T47D (cell line): ENCODE results near the gene TEX19.
"Not testable (repeated sequence)": the region's sequence is repeated elsewhere in the genome, so short reads cannot be mapped to it uniquely, and the experiment has no call there.

Source experiments
- DNase-seq, 2 experiments: peaks; one replicate each; pipeline versions ENCODE4 v3.0.0 to v3.0.0-alpha.2; 2011 to 2012; ENCODE audit warnings: low read depth in 1 of 2, low spot score in 1 of 2
- JUND ChIP-seq: IDR thresholded peaks from 2 replicates; pipeline ENCODE4 v1.6.1; 2012; ENCODE audit warnings: low read depth
- in situ Hi-C: cut with HindIII; loops from 2 replicates; pipeline ENCODE4 v1.10.0; 2016; ENCODE audit warnings: low sequenced_read_pairs, low pct_unique_long_range_greater_than_20kb

The TEX19 gene

DNA sequence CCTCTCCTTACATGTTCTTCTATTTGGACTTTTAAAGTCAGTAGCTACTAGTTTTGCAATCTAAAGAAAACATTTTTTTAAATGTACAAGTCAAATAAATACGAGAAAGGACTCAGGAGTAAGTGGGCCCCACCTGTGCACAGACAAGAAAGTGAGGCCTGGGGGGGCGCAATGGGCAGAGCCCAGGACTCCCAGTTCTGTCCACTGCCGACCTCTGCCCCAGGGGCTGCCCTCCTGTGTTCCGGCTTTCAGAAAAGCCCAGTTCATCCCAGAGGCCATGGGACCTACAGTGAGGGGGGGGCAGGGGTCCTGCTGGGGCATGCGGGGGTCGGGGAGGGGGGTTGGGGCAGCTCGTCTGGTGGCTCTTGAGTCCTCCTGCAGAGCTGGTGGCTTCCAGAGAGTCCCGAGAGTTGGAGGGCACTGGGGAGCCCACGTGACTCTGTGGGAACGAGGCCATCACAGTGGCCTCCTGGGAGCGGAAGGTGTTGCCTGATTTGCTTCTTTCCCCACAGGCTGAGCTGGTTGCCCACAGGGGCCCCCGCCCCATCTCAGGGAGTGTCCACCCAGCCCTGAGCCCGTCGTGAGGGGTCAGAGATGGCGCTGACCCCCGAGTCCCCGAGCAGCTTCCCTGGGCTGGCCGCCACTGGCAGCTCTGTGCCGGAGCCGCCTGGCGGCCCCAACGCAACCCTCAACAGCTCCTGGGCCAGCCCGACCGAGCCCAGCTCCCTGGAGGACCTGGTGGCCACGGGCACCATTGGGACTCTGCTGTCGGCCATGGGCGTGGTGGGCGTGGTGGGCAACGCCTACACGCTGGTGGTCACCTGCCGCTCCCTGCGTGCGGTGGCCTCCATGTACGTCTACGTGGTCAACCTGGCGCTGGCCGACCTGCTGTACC is 14.9 kb downstream of the TEX19 start:
- no peak for DNase-seq
- in situ Hi-C loops = no loop called here
- TF ChIP-seq JUND = no peak

DNA sequence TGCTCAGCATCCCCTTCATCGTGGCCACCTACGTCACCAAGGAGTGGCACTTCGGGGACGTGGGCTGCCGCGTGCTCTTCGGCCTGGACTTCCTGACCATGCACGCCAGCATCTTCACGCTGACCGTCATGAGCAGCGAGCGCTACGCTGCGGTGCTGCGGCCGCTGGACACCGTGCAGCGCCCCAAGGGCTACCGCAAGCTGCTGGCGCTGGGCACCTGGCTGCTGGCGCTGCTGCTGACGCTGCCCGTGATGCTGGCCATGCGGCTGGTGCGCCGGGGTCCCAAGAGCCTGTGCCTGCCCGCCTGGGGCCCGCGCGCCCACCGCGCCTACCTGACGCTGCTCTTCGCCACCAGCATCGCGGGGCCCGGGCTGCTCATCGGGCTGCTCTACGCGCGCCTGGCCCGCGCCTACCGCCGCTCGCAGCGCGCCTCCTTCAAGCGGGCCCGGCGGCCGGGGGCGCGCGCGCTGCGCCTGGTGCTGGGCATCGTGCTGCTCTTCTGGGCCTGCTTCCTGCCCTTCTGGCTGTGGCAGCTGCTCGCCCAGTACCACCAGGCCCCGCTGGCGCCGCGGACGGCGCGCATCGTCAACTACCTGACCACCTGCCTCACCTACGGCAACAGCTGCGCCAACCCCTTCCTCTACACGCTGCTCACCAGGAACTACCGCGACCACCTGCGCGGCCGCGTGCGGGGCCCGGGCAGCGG is 15.7 kb downstream of the TEX19 start:
- no peak for DNase-seq
- in situ Hi-C loops = no loop called here
- no peak for TF ChIP-seq JUND

DNA sequence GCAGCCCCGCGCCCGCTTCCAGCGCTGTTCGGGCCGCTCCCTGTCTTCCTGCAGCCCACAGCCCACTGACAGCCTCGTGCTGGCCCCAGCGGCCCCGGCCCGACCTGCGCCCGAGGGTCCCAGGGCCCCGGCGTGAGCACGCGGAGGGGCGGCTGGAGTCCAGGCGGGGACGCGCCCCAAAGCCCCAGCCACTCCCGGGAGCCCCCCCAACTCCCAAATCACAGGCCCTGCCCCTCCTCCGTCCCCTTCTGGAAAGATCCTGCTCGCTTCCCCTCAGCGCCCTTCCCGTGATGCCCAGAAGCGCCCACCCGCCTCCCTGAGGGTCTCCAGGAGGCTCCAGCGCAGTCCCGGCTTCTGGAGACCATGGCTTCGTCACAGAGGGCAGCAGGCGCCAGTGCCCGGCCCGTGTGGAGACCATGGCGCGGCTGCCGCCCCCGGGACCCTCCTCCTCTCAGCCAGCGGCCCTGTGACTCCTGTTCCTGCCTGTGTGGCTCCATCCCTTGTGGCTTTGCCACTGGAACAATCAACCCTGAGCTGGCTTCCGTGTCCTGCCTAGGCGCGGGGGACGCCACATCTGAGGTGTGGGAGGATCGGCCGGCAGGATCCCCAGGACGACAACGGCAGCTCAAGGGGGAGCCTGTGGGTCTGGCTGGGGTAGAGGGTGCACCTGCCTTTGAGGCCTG is 16.5 kb downstream of the TEX19 start:
- no peak for DNase-seq
- no peak for TF ChIP-seq JUND
- in situ Hi-C loops = no loop called here

DNA sequence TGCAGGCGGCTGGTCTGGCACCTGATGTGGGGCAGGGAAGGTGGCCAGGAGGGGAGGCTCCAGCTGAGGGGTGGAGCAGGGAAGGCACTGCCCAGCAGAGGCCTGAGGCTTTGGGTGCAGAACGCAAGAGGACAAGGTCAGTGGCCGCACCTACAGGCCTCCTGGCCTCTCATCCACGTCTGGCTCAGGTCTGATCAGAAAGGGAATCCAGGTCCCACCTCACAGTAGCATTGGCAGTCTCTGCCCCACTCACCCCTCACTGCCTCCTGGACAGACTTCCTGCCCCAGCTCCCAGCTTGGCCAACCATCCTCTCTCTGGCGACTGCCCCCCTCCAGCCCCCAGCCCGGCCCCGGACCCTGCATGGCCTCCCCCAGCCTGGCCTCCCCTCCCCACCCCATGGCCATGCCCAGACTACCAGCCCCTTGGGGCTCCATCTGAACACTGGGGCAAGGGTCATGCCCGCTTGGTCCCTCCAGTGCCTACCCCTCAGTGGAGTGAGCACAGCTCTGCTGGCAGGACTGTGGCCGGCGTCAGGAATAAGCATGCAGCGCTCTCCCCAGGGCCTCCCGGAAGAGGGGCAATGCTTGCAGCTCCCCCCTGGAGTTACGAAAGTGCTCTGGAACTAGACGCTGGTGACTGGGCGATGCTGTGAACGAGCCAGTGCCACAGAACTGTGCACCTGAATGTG is 17.1 kb downstream of the TEX19 start:
- no peak for TF ChIP-seq JUND
- no peak for DNase-seq
- in situ Hi-C loops = no loop called here

DNA sequence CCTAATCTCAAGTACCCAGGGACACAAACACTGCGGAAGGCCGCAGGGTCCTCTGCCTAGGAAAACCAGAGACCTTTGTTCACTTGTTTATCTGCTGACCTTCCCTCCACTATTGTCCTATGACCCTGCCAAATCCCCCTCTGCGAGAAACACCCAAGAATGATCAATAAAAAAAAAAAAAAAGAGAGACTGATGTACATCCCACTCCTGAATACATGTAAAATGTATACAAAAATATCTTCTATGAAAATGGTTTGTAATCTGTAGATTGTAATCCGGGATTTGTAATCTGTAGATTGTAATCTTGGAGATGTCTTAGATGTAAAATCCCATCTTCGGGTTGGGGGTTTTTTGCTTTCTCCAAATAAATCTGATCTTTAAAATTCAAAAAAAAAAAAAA is 18.2 kb downstream of the TEX19 start:
- DNase-seq, in situ Hi-C loops: not testable (repeated sequence)

DNA sequence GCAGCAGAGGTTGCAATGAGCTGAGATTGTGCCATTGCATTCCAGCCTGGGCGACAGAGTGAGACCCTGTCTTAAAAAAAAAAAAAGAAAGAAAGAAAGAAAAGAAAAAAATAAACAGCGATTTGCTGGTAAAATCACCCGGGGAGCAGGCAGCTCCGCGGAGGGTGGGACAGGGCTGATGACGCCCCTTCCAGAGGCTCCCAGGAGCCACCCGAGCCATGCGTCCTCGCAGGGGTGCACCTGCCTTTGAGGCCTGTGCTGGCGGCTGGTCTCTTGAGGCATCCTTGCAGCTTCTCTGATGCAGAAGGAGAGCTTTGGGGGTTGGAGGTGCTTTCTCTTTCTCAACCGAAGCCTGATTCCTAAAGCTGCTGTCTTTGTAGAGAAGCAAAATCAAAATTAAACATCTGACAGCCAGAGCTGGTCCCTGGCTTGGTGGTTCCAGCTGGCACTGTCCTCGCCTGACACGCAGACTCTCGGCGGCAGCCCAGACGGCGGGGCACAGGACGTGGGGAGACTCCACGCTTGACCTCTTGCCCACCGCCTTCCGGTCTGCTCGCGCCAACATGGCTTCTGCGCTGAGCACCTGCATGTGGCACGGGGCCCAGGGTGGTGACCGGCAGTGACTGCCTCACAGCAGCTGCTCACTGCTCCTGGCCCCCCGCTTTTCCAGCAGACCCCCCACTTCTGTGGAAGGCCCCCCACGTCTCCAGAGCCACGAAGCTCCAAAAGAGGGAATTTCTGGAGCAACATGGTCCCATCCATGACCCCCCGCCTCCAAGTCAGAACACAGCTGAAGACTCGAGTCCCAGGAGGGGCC is 19.1 kb downstream of the TEX19 start:
- DNase-seq = no peak
- in situ Hi-C loops = no loop called here
- TF ChIP-seq JUND = no peak

DNA sequence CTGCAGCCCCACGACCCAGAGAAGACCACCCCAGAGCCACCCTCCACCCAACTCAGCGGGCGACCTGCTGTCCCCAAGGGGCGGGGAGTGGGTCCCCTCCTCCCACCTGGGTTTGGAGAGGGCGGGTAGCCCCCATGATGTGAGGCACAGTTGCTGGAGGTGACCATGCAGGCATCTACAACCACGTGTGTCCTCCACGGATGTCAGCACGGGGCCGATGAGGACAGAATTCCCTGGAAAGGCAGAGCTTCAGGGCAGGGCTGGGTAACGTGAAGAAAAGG is 19.6 kb downstream of the TEX19 start:
- in situ Hi-C loops = no loop called here
- TF ChIP-seq JUND = no peak
- peak in 1 of 2 experiments; percentile 67 for DNase-seq

DNA sequence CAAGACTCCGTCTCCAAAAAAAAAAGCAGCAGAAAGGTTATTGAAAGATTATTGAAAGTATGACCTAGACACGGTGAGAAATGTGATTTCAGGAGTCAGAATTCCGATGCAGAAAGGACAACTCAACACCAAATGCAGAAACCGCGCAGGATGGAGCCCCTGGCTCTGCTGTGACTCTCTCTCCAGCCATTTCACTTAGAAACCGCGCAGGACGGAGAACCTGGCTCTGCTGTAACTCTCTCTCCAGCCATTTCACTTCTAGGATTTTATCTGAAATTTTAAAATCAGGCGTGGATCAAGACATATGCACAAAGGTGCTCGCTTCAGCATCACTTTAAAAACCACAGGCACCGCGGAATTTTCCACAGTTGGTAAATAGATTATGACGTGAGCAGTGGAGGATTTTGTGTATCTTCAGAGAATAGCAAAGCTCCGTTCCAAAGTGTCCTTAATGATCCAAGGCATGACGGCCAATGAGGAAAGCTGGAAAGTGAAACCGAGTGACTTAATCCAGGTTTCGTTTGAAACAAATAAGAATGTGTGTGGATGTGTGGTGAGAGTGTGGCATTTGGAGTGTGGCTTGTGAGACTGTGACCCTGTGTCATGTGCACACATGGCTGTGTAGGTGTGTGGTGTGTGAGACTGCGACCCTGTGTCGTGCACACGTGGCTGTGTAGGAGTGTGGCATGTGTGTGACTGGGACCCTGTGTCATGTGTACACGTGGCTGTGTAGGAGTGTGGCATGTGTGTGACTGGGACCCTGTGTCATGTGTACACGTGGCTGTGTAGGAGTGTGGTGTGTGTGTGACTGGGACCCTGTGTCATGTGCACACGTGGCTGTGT is 22.0 kb downstream of the TEX19 start:
- in situ Hi-C loops = no loop called here
- peak; percentile 58 to 77 for DNase-seq
- TF ChIP-seq JUND = no peak

DNA sequence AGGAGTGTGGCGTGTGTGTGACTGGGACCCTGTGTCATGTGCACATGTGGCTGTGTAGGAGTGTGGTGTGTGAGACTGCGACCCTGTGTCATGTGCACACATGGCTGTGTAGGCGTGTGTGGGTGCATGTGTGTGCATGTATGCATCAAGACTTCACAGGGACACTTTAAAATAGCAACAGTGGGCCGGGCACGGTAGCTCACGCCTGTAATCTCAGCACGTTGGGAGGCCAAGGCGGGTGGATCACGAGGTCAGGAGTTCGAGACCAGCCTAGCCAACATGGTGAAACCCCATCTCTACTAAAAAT is 22.6 kb downstream of the TEX19 start:
- DNase-seq, in situ Hi-C loops: not testable (repeated sequence)

DNA sequence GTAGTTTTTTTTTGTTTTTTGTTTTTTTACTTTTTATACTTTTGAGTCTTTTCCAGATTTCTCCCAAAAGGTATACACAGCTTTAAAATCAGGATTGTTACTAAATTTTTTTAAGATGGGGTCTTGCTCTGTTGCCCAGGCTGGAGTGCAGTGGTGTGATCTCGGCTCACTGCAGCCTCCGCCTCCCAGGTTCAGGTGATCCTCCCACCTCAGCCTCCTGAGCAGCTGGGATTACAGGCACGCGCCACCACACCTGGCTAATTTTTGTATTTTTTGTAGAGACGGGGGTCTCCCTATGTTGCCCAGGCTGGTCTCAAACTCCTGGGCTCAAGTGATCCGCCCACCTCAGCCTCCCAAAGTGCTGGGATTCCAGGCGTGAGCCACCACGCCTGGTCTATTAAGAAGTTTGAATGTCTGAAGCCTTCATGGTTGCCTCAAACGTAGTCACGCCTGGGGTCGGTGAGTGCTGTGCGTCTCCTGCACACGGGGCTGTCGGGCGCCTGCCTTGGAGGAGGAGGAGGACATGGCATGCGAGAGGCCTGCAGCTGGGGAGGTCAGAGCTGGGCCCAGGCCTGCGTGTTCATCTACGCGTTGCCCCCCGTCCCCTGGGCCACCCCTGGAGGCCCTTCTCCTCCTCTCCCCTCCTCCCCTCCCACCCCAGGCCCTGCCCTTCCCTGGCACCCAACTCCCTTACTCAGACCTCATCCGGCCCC is 23.3 kb downstream of the TEX19 start:
- in situ Hi-C loops, DNase-seq: not testable (repeated sequence)

DNA sequence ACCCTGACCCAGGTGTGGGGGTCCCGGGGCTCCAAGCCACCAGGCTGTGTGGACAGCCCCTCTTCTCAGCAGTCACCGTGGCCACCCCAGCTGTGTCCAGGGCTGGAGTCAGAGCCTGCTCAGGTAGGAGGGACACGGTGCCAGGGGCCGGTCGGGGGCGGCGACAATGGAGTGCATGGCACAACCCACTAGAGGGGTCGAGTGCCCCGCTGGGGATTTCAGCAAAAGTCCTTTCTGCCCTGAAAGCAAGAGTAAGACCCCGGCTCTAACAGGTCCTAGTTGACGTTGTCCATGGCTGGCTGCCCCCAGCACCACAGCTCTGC is 23.8 kb downstream of the TEX19 start:
- DNase-seq = no peak
- TF ChIP-seq JUND = no peak
- in situ Hi-C loops = no loop called here
